HG03196 (cell line): ENCODE results near the gene TMEM132D.

ENCODE experiments used
- ATAC-seq: cut with Tn5 transposase; IDR thresholded peaks from one replicate; pipeline ENCODE4 v1.9.1; 2021; ENCODE audit not compliant: unreplicated experiment

The TMEM132D gene

DNA sequence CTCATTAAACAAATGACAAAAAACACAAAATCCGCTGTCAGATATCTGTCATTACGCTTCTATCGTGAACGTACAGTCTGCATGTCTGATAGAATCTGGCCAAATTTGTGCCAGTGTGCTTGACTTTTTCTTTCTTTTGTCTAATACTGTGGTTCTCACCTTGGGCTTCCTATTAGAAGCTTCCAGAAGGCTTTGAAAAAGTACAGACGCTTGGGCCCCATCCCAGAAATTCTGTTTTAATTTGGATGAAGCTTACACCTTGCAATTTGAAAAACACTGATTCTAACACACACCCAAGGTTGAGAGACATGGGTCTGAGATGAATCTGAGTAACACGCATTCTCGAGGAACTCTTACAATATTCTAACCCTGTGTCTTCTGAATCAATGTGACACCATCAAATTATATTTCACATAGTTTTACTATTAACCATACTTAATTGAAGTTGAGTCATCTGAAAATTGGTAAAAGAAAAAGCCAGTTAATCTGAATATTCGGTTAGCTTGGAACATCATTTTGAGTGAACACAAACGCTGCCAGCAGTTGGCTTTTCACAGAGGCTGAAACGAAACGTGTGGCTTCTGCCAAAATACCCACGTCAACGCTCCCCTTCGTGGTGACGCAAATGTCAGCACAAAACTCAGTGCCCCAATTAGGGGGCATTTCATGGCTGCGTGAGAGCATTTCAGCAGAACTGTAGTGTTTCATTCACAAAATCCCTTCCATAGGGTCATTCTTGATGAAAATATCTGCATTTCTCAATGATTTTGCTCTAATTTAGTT is 420.5 kb downstream of the TMEM132D start:
- ATAC-seq, result no peak

DNA sequence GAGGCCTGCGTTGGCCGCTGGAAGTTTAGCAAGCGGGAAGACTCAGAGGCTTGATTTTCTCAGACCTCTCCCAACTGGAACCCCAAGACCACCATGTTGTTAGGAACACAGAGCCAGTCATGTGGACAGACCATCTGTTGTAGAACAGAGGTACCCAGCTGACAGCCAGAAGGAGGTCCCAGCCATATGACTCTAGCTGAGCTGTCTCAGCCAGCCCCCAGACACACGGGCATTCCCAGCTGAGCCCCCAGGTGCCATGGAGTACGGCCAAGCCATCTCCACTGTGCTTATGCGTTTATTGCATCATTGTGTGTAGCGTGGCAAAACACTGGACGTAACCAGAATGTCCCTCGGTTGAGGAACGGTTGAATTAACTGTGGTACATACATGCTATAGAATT is 421.9 kb downstream of the TMEM132D start:
- ATAC-seq, result no peak

DNA sequence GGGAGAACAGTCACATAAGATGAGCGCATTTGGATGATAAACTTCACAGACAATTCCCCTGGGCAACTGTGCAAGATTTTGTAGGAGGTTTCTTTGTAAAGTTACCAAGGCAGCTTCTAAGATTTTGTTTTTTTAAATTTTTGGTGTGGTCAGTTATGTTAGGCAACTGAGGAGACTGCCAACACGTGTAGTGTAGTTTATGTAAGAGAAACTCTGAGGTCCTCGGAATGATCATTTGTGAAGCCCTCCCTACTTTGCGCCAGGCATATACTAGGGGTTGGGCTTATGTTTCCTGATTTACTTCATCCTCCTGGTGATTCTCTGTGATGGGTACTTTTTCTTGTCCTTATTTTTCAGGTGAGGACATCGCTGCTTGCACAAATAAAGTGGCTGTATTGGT is 433.6 kb downstream of the TMEM132D start:
- ATAC-seq, result no peak

DNA sequence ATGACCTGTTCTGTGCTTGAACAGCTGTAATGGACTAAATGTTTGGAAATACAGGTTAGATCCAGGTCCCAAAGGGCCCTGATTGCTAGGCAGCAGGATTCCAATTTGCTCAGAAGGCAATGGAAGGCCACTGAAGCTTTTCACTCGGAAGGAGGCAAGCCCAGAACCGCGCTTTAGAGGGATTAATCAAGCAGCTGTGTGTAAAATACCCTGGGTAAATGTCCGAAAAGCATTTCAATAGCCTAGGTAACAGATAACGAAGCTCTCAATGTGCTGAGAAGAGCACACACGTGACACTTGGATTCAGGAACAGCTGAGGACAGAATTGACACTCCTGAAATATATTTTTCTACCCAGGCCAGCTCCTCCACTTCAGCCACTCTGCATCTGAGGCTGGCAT is 436.1 kb downstream of the TMEM132D start:
- ATAC-seq, result no peak

DNA sequence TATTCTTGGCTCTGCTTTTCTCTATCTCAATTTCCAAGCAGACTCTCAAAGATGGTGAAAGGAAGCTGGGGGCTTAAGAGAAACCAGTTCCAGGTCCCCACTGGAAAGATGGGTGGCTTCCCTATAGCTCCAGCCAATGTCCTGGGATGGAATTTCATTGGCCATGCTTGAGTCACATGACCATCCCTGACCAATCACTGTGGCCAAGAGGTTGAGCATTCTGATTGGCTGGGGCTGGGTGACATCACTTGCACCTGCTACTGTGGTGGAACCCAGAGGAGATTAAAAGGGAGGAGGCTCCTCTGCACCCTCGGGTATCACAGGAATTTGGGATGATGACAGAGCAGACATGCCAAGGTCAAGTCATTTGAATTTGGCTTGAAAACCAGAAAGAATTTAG is 436.5 kb downstream of the TMEM132D start:
- ATAC-seq, result no peak

DNA sequence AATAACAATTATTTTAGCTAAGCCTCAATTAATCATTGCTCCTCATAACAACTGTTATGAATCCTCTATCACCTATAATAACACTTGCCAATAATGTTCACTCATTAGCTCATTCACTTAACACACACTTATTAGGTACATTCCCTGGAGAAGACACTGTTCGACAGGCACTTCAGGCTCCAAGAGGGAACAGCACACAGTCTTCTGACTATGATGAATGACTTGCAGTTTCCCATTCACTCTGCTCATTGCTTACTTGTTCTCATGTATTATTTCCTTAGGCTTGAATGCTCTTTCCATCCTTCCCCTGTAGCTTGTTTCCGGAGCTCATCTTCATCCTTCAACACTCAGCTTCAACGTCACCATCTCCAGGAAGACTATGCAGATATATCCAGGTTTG is 437.3 kb downstream of the TMEM132D start:
- no peak for ATAC-seq

DNA sequence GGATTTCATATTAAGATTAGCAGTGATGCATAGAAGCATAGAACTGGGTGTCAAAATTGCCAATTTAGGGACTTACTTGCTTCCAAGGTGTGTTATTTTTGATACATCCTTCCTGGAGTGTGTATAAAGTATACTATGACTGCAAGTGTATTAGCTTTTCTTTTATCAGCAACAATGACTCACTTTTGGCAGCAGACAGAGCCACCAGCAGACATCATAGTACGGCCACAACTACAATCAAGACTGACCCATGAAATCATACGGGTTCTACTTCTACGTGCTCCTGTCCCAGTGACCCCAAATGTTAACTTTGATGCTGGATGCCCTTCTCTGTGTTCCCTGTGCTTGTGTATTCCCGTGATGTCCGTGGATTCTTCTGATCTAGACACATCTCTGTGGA is 443.9 kb downstream of the TMEM132D start:
- no peak for ATAC-seq

DNA sequence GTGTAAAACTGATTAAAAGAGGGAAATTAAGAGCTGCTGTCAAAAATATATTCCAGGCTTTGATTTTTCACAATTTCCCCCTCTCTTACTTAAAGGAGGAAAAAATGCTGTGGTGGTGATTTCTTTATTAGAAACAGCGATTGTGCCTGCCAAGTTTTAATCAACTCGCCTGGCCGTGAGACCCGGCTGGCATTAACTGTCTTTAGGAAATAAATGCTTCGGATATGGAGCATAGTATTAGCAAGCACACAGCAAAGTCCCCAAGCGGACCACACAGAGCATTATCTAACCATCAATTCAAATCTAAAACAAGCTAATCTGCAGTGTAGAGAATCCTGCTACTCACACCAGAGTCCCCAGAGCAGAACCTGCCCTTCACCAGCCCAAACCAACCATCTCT is 457.1 kb downstream of the TMEM132D start:
- no peak for ATAC-seq

DNA sequence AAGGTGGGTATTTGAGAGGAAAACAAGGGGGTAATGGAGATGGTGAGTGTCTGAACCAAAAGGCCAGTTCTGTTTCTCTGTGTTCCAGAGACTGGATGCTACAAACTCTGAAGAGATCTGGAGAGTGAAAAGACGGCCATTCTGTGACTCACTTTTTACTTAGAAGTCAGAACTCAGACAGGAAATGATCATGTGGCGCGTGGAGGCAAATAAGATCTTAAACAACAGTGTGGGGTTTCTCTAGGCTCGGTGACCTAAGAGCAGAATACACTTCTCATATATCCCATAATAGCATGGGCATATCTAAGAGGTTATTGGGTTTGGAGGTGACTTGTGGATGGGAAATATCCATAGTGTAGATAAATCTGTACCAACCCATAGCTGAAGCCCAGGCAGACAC is 463.5 kb downstream of the TMEM132D start:
- ATAC-seq, result no peak

DNA sequence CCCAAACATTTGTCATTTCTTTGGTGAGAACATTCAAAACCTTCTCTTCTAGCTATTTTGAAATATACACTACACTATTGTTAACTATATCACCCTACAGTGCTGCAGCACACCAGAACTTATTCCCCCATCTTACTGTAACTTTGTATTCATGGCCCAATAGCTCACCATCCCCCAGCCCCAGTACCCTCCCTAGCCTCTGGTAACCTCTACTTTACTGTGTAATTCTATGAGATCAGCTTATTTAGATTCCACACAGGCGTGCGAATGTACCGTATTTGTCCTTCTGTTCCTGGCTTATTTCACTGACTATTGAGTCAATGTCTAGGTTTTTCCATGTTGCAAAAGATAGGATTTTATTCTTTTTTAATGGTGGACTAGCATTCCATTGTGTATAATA is 469.0 kb downstream of the TMEM132D start:
- ATAC-seq, result no peak

DNA sequence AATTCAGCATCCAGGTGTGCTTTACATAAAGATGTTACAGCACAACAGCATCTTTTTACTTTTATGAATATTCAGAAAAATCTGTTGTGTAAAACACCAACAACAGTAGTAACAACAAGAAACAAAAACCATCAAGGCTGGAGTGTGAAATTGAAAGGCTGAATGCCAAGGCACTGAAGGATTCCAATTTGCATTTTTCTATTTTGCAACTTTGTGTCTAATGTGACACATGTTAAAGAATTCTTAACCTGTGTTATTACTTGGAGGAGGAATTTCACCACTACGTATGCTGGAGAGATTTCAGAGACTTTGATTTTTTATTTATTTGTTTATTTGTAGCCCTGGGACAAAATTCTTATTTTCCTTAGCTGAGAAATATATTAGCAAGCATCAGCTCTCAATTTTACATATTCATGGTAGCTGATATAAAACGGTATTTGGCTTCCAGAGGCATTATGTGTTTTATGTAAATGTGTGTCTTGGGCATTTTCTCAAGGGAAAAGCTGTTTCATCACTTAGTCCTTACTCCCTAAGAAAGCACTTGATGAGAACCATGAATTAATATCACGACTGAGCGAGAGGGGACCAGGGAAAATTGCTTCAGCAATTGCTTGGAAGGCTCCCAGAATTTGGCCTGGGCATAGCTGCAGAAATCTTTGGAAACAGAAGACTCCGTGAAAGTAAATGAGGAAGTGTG is 475.4 kb downstream of the TMEM132D start:
- ATAC-seq, result no peak

DNA sequence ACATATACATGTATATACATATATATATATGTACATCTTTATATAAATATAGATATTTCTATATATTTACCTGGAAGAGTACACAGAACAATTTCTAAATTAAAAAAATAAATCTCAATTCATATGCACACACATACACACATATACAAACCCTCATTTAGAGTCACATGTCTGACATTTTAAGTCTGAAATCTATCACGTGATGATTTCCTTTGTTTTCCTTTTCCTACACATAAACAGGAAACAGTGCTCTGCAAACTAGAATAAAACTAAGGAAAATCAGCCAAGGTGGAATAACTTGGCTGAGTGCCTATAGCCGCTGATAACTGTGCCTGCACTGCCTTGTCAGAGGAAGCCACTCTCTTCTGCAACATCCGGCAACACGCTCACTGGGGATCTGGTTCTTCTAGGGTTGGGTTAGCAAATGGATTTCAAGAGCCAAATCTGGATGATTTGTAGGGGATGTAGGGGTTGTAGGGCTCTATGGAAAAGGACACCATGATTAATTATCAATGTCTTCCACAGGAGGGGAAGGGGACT is 480.7 kb downstream of the TMEM132D start:
- no peak for ATAC-seq

DNA sequence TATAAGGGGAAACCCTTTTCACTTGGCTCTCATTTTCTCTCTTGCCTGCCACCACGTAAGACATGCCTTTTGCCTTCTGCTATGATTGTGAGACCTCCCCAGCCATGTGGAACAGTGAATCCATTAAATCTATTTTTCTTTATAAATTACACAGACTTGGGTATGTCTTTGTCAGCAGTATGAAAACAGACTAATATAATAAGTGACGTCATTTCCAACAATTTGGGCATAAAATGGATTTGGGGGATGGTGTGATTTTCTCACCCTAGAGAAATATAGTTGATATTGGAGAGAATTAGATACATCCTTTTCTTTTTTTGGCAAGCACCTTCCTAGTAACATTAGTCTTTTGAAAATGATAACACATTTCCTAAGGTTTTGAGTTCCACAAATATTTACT is 490.5 kb downstream of the TMEM132D start:
- no peak for ATAC-seq

DNA sequence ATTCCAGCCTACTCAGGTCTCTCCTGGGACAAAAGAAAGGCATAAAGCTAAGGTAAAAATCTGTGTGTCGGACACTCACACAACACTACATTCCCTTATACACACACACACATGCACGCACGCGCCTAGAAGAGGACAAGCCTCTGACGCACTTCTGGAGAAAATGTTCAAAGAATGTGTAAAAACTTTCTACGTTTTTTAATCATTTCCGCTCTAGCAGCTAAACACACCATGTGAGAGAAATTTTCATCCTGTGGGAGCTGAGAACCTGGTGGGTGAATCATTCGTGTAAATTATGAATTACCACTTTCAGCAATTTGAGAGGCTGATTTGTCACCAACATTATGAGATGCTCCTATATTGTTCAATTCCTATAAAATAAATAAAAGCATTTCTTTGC is 494.5 kb downstream of the TMEM132D start:
- no peak for ATAC-seq

DNA sequence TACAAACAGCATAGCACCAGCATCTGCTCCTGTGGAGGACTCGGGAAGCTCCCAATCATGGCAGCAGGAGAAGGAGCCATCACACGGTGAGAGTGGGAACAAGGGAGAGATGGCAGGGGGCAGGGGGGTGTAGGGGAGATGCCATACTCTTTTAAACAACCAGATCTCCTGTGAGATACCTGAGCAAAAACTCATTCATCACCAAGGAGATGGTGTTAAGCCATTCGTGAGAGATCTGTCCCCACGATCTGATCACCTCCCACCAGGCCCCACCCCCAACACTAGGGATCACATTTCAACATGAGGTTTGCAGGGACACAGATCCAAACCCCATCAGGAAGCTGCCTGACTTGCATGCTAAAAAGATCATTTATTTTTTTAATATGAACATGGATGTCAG is 499.3 kb downstream of the TMEM132D start:
- ATAC-seq, result no peak

DNA sequence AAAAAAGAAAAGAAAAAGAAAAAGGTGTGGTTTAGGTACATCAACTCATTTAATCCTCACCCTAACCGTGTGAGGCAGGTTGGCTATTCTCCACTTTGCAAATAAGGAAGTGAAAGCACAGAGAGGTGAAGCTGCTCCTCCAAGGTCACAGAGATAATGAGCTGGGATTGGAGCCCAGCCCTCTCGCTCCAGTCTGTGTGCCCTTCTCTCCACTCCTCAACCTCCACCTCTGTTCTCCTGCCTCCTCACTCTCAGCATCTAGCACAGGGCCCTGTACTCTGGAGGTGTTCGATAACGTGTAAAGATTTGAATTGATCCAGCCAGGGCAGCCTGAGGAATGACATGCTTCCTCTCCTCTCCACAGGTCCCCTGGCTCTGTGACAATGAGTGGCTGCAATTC is 502.3 kb downstream of the TMEM132D start:
- ATAC-seq, result no peak

DNA sequence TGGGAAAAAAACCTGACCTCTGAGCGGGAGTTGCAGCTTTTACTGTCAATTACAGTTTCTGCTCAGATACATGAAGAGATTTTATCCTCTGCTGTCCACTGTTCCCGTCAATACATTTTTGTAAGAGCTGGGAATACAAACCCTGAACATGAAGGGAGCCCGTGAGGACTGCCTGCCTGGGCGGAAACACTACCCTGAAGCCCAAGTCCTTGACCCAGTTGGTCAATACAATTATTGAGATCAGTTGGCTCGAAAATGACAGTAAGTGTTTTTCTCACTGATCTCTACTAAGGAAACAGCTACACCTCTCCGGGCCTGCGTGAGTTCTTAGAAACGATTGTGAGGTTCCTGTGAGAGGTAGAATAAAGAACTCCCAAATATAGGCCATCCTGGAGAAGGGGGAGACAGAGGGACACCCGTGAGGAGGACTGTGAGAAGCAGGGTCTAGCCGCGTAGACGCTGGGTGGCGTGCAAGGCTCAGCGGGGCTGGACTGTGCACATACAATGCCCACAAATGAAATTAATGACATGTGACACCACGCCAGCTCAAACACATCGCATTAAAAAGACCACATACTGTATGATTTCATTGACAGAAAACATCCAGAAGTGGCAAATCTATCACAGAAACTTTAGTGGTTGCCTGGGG is 509.5 kb downstream of the TMEM132D start:
- no peak for ATAC-seq

DNA sequence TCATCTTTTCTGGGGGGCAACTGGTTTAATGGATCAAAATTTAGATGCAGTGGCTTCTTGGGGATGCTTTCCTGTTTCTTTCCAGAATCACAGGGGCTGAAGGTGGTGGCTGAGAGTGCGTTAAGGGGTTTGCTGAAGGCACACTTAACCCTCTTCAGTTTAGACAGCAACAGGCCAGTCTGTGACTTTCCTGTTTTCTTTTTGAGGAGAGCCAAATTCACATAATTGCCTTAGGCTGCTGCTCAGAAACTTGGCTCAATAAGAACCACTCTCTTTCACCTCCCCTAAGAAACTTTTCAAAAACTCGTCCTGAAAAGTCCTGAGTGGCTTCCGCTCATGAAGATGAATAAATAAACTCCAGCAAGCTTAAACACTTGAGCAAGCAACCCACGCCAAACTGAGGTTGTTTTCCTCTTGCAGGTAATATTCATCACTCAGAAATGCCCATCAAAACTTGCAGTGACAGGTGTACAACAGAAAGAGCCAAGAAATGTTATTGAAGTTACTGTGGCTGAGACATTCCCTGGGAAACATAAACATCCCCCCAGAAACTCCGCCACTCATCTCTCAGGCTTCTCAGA is 510.4 kb downstream of the TMEM132D start:
- no peak for ATAC-seq

DNA sequence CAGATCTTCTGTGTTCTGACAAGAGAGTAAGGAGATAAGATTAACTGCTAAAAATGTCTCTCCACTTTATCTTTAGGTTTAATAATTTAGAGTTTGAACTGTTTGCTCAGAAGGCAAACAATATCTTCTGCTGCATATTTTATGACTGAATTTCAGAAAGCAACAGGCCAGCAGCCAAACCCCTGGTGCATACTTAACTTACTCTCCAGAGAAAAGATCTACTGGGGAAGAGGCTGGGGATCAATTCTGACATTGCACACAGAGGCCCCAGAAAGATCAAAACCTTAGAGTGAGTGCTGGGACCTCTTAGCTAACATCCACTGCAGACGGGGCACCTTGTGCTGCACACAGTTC is 518.2 kb downstream of the TMEM132D start:
- ATAC-seq, result no peak

DNA sequence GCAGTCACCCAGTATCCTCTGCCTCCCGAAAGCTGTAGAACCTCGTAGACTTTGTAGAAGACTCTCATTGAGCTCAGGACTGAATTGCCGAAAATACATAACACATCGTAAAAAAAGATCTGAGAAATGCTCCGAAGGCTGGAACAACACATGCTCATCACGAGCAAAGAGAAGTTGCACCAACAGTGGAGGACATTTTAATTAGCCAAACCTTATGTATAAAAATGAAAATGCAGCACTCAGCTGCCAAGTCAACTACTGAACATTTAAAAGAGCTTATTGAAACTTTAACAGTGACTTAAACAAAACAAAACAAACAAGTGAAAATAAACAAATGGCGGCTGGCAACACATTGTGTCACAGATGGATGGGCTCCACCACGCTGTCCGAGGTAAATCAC is 519.9 kb downstream of the TMEM132D start:
- ATAC-seq, result no peak

DNA sequence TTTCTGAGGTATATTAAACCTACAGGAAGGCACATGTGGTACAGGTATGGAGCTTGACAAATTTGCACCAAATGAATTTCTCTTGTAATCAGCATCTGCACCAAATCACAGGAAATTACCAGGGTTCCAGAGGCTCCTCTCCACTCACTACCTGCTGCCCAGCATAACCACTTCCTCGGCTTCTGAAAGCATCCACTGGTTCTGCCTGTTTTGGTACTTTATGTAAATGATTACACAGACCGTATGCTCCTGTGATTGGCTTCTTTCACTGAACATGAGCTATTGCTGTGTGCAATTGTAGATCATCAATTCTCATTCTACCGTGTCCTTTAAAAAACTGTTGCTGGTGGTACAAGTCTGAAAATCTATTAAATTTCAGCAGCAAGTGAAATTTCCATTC is 522.1 kb downstream of the TMEM132D start:
- no peak for ATAC-seq
